GM10847 (cell line): ENCODE data around the gene ST7L.

Experiments
- POLR2A ChIP-seq: IDR thresholded peaks from 2 replicates; pipeline ENCODE4 v1.6.1; 2011; ENCODE audit not compliant: insufficient read length; ENCODE audit errors: extremely low read depth

The ST7L gene

GRCh38 chr1:112618721-112619517 lies at the start of gene ST7L:
Gene ST7L, minus strand, starts transcription at chr1:112619141. Its CDS starts 28 bp downstream, at chr1:112619113.
- peak; percentile 72 for TF ChIP-seq POLR2A

GRCh38 chr1:112666946-112667345 lies 48.0 kb upstream of the ST7L start:
- TF ChIP-seq POLR2A, result no peak

DNA sequence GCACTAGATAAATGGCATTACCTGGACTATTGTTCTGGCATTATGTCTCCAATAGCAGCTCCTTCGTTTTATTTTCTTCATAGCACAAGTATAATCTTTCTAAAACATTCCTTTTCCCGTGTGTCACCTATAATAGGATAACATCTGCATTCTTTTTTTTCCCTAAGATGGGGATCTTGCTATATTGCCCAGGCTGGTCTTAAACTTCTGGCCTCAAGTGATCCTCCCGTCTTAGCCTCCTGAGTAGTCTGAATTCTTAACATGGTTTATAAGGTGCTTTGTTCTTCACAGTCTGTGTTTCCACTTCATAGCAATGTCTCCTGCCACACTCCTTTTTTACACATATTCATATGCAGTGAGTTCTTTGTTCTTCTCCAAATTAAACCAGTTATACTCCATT lies 46.9 kb upstream of the ST7L start:
- no peak for TF ChIP-seq POLR2A

- TF ChIP-seq POLR2A, result no peak
These were observed 32.3 kb upstream of the ST7L start for GRCh38 chr1:112651205-112651604.

- TF ChIP-seq POLR2A, result no peak
These were observed 27.3 kb upstream of the ST7L start for GRCh38 chr1:112646225-112646624.

DNA sequence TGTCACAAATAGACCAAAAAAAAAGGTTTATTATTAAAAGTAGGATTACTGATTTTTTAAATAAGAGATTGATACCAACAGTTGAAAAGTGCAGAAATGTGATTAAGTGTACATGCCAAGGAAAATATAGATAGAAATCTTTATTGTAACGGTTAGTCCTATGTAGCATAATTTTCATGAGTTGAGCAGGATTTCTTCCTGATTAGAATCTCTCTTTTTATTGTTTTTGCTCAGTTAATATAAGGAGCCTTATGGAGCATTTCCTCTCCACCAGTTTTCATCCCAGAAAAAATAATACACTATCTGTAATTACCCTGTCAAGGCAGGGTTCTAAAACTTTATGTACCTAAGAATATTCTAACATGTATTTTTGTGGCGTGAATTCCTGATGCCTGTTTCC lies 24.1 kb upstream of the ST7L start:
- no peak for TF ChIP-seq POLR2A

GRCh38 chr1:112638110-112638428 lies 19.1 kb upstream of the ST7L start:
- no peak for TF ChIP-seq POLR2A

DNA sequence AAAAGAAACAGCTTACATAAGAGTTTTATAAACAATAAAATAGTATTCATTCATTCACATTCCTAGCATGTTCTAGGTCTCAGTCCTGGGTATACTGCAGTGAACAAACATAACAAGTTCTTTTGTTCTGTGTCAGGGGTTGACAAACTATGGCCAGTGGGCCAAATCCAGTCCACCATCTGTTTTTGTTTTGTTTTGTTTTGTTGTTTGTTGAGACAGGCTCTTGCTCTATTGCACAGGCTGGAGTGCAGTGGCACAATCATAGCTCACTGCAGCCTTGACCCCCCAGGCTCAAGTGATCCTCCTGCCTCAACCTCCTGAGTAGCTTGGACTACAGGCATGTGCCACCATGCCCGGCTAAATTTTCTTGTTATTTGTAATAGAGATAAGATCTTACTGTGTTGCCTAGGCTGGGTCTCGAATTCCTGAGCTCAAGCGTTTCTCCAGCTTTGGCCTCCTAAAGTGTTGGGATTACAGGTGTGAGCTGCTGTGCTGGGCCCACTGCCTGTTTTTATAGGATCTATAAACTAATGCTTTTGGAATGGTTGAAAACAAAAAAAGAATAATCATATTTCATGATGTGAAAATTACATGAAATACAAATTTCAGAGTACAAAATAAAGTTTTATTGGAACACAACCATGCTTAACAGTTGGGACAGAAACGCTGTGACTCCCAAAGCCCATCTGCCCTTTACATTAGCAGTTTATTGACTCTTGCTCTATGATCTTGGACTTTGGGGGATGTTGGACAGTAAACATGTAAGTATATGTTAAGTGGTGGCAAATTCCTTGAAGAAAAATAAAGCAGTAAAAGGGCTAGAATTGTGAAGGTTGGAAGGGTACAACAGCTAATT lies 18.5 kb upstream of the ST7L start:
- TF ChIP-seq POLR2A, result no peak

- no peak for TF ChIP-seq POLR2A
These were observed 17.8 kb upstream of the ST7L start for GRCh38 chr1:112636597-112637253.

DNA sequence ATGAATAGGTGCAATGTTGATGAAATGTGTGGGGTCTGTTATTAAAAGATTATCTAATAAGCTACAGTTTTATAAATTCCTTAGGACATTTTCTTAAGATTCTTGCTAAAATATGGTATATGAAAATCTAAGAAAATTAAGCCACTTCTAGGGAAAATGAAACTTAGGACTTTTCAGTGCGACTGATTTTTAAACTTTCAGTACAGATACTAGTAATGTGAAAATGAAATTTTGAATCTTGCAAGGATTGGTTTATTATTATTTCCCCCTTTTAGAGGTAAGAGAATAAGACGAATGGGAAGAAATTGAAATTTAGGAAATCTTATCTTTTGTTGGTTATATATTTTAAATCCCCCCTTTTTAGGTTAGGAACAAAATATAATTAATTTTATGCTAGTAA lies 17.1 kb upstream of the ST7L start:
- no peak for TF ChIP-seq POLR2A

DNA sequence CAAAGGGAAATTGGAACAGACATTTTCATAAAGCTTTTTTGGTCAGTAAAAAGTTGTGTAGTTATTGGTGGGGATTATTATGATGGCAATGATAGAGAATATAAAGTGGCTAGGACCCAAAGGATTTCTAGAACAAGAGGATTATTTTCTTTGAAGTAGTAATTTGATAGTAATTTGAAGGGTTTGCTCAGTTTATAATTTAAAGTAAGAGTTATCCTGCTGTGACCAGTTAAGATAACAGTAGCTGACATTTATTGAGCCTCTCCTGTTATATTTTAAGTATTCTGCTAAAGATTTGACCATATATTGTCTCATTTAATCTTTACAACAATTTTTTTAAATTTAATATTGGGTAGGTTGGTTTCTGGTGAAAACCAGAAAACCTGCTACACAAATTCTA lies 15.4 kb upstream of the ST7L start:
- TF ChIP-seq POLR2A, result no peak

DNA sequence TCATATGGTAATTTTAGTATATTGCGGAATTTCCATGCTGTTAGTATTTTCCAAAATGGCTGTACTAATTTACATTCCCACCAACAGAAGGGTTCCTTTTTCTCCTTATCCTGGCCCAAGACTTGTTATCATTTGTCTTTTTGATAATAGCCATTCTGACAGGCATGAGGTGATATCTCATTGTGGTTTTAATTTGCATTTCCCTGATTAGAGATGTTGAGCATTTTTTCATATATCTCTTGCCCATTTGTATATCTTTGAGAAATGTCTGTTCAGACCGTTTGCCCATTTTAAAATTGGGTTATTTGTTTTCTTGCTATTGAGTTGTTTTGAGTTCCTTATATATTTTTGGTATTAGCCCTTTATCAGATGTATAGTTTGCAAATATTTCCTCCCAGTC lies 14.7 kb upstream of the ST7L start:
- TF ChIP-seq POLR2A, result no peak

DNA sequence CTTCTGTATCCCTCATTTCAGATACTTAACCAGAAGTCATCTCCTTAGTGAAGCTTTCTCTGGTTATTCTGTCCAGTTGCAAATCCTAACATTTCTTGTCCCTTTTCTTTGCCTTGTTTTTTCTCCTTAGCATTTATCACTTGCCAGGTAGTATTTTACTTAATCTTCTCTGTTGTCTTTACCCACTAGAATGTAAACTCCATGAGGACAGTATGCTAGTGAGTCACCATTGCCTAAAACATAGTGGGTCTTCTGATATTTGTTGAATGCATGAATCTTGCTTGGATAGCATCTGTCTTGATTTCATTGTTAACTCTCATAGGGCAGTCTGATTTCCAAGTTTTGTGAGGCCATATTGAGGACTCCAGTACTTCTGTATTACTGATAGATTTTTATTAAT lies 10.3 kb upstream of the ST7L start:
- no peak for TF ChIP-seq POLR2A

GRCh38 chr1:112628516-112628915 lies 9.6 kb upstream of the ST7L start:
- no peak for TF ChIP-seq POLR2A

DNA sequence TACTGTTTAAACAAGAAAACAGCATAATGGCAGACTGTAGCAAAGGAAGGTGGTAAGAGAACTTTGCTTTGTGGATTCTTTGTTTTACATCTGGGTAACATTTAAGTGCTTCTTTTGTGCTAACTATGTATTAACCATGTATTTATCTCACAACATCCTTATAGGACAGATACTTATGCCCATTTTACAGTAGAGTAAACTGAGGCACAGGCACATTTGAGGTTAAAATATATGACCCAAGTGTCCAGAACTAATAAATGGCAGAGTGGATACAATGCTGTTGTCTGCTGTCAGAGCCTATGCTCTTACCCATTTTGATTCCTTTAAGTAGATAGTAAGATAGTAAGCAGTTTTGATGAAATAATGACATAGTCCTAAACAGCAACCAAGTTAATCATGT lies 7.9 kb upstream of the ST7L start:
- no peak for TF ChIP-seq POLR2A

GRCh38 chr1:112626193-112626592 lies 7.3 kb upstream of the ST7L start:
- TF ChIP-seq POLR2A, result no peak
